HG03442 (cell line): ENCODE data around the gene ATG5.
"Not testable (repeated sequence)": the region's sequence is repeated elsewhere in the genome, so short reads cannot be mapped to it uniquely, and the experiment has no call there.

ENCODE experiments used
- ATAC-seq: cut with Tn5 transposase; IDR thresholded peaks from one replicate; pipeline ENCODE4 v1.9.1; 2021; ENCODE audit warnings: mild to moderate bottlenecking, moderate library complexity; ENCODE audit not compliant: unreplicated experiment

Gene ATG5

DNA sequence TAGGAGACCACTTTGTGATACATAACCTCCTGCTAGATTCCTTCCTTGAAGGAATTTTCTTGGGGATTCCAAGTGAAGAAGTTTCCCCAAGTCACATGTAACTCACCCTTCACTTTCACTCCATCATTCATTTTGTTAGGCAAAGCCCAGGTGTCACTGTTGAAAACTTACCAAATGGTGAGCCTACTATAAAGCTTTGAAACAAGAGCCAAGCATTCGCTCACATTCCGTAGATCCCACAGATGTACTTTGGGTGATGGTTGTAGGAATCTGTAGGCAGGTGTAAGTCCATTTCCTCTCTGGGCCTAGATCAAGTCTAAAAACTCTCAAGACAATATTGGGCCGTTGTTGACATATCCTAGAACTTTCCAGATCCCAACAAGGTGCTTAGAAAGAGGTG lies 165.4 kb downstream of the ATG5 start:
- no peak for ATAC-seq

DNA sequence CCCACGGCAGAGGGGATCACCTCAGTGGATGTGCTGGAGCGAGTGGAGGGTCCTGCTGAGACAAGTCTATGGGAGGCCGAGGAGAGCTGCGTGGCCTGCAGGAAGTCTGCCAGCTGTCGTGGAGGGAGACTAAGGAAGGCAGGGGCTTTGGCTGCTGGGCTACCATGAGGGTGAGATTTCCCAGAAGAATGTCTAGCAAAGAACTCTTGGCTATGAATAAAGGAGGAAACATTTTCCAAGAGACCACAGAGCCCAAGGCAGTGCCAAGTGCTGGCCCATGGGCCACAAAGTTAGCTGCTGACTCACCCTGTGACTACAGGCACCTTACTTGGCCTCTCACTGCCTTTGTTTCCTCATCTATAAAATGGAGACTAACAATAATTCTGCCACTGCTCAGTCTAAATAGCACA lies 166.0 kb downstream of the ATG5 start:
- no peak for ATAC-seq

DNA sequence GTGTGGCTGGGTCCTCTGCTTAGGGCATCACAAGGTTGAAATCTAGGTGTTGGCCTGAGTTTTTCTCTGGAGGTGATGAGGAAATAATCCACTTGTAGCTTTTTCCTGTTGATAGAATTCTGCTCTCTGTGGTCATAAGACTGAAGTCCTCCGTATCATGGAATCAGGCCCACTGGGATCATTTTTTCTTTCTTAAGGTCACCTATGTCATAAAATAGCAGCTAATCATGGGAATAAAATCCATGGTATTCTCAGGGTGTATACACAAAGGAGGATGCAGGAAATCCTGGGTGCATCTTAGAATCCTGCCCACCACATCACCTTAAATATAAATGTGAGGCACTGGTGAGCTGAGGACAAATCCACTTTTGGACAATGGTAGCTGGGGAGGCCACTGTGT lies 166.7 kb downstream of the ATG5 start:
- ATAC-seq: no peak

DNA sequence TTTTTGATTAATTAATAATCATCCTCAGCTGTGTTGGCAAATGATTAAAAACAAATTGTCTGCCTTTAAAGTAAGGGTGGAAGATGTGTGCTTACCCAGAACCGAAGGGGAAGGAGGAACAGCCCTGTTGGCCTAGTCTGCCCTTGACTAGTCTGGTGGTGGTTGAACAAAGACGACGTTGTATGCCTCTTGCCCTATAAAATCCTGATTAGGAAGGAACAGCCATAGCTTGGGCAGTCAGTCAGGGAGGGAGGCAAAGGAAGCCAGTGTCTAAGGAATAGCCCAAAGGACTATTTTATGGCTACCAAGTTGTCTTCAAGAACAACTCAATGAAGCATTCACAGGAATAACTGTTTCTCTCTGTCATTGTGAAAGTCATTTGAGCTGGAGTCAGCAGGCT lies 168.7 kb downstream of the ATG5 start:
- ATAC-seq: no peak

DNA sequence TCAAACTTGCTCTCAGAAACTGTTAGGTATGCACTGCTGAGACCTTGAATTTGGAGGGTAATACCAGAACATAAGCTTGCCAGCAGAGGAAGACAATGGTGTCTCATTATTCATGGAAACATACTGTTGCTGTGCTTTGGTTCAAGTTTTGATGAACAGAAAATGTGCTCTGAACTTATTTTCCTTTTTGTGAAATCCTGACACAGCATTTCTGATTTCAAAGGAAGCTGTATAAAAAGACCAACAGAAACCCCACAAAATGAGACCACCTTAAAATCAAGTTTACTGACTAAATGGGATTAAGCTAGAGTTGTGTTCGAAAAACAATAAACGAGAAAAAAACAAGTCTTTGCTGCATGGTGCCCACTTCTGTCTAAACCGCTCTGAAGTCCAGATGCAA lies 169.1 kb downstream of the ATG5 start:
- no peak for ATAC-seq

DNA sequence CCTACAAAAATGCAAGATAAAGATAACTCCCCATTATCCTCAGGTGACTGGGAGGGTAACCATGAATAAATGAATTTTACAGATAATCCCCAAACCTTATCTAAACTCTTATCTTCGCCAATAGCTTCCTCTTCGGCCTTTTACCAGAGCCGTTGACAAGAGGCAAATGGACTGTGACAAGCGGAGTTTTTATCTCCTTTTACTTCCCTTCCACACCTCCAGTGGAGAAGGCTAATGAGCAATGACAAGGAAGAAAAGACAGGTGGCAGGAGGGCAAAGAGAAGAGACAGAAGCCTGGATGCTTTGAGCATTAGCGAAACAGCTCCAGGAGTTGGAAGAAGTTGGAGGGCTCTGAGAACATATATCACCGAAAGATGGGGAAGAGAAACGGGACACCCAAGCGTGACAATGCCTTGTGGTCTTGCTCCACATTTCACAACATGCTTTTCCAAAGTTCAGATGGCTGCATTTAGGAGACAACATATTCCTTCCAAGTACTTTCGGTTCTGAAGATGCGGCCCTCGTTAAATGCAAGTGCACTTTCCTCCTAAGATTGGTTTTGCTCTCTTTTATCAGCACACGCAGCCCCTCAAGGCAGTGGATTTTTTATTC lies 170.2 kb downstream of the ATG5 start:
- no peak for ATAC-seq

DNA sequence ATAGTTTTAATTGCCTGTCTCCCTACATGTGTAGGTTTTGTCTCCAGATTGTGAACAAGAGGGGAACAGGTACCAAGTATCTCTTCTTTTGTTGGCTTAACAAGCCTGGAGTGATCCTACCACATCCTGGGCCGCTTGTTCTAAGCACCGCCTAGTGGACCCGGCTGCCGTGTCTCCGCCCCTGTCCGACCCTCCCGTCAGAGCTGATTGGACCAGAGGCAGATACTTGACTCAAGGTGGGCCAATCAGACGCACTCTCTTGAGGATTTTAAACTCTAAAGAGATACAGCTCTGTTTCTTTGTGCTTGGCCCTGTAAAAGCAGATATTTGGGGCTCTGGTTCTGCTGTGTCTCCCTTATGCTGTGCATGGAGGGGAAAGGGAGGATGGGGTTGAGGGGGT lies 171.2 kb downstream of the ATG5 start:
- no peak for ATAC-seq

DNA sequence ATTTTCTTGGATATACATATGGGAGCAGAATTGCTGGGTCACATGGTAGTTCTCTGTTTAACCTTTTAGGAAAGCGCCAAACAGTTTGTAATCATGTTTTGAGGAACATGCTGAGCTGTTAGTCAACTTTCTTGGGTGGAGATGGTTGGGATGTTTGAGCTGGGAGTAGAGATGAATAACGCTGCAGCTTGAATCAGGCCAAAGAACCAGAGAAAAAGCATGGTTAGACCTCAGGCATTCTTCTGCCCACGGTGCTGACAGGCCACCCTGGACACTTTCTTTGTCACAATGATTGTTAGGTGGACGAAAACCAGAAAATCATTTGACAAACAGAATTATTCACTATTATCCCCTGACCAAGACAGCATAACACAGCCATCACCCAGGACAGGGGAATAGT lies 172.6 kb downstream of the ATG5 start:
- no peak for ATAC-seq

DNA sequence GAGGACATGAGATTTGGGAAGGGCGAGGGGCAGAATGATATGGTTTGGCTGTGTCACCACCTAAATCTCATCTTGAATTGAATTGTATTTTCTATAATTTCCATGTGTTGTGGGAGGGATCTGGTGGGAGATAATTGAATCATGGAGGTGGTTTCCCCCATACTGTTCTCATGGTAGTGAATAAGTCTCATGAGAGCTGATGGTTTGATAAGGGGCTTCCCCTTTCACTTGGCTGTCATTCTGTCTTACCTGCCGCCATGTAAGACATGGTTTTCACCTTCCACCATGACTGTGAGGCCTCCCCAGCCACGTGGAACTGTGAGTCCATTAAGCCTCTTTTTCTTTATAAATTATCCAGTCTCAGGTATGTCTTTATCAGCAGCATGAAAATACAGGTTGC lies 173.1 kb downstream of the ATG5 start:
- ATAC-seq: not testable (repeated sequence)

DNA sequence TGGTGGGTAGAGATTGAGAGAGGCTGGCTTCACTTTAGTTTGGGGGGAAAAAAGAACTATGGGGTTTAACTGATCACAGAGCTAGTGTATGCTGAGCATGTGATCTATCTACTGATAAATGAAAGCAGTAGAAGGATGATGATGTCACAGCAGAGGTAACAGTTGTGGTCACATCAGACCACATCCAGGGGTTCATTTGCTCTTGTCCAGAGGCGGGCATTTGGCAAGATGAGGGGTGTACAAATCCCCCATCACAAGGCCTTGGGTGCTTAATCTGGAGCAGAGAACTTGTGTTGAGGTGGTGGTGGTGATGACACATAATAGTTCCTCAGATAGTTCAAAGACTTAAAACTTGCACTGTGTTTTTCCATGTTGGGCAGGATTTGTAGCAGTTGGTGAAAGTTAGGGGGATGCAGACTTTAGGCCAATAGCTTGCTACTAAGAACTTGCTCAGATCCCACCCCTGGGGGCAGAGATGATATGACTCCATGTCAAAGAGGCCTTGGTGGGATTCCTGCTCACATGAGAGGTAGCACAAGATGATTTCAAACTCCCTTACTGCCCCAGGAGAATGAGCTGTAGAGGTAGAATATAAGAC lies 176.0 kb downstream of the ATG5 start:
- no peak for ATAC-seq

DNA sequence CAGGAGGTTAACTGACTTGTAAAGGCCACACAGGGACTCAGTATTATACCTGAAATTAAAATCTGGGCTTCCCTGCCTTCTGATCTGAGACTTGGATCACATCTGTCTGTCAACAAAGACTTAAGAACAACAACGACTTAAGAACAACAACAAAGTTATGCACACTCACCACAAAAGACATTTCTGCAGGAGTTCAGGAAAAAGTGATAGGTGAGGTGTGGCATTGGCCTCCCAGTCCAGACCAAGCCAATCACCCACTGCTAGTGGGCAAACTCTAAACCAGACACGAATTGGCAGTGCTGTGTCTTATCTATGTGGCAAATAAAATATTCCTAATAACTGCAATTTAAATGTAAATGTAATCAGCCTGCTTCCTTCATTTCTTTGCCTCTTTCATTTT lies 178.1 kb downstream of the ATG5 start:
- ATAC-seq: no peak

DNA sequence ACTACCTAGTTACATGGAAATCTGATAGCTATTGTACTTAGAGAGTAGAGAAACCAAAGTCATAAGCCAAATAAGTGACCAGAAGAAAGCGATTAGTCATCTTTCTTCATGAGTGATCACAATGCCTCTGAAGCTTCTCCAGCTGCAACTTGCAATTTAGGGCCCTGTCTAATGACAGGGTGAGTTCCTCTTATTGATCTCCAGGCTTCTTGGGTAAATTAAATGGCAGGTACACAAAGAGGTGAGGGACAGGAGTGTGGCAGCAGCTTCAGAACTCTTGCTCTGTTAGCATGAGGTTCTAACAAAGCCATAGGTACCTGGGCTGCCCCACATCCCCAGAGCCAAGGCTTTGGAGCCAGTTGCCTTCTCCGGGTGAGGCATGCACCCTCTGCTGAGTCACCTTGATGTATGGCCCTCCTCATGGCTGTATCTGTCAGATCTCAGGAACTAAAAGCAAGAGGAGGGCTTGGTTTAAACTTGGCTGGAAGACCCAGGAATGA lies 178.7 kb downstream of the ATG5 start:
- ATAC-seq: peak; percentile 49

DNA sequence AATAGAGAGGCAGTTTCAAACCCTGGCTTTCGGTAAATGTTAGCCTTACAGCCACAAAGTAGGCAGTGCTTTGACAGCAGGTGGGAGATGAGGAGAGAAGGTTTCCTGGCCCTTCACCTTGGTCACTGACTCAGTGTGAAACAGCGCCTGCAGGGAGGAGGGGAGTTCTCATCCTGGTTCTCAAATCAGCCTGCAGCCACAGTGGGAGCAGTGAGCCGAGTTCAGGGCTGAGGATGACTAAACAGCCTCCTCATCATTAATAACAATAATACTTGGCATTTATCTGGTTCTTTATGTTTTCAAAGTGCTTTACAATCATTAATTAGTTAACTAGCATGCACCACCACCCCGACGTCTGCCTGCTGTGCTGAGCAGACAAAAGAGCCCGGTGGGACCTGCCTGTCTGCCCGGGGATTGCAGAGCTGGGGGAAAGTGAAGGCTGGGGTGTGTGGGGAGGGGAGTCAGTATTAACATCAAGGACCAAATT lies 179.8 kb downstream of the ATG5 start:
- ATAC-seq: peak; percentile 22

DNA sequence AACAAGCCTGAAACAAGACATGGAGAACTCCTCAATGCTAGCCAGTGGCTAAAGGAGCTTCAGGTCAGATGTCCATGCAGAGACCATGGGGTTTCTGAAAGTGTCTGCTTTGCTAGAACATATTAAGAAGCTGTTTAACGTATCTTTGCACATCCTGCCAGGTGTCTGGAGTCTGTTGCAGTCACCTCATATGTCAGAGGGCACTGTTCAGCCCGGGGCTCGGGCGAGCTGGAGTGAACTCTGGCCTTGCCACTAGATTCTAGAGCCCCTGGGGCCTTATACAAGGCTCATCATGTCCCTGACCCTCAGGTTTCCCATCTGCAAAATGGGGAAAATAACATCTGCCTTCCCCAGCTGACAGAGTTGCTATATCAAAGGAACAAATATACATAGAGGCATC lies 180.4 kb downstream of the ATG5 start:
- ATAC-seq: no peak

DNA sequence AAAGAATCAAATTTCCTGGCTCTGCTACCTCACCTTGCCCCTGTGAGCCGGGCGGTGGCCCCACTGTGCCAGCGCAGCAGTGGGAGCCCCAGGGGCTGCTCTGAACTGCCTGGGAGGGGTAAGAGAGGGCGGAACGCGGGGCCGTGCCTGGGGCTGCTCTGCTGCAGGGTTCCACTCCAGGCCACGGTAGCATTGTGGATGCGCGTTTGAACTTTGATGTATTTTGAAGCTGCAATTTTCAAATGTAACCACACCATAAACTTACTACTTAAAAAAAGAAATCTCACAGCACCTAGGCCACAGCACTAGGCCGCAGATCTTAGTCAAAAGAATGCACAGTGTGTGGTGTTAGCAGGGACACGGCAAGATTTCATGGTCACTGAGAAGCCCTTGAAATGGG lies 181.9 kb downstream of the ATG5 start:
- ATAC-seq: no peak

DNA sequence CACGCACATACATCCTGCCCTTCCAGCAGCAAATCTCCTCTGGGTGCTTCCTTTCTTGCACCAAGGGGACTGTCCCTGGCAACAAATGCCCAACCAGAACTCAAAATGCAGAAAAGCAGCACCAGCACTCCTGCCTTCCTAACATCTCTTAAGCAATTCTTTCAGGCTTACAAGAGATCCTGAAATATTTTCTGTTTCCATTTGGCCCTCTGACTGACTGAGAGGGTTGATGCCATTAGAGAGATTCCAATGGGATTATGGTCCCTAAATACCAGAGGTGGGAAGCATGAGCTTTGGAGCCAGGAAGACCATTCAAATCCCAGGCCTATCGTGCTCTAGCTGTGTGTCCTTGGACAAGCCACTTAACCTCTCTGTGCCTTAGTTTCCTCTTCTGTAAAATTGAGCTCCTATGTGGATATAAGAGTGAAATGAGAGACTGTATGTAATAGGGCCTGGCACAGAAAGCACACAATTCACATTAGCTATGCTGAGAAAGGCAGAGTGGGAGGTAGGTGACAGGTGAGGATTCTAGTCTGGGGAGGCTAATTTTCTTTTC lies 182.6 kb downstream of the ATG5 start:
- no peak for ATAC-seq

DNA sequence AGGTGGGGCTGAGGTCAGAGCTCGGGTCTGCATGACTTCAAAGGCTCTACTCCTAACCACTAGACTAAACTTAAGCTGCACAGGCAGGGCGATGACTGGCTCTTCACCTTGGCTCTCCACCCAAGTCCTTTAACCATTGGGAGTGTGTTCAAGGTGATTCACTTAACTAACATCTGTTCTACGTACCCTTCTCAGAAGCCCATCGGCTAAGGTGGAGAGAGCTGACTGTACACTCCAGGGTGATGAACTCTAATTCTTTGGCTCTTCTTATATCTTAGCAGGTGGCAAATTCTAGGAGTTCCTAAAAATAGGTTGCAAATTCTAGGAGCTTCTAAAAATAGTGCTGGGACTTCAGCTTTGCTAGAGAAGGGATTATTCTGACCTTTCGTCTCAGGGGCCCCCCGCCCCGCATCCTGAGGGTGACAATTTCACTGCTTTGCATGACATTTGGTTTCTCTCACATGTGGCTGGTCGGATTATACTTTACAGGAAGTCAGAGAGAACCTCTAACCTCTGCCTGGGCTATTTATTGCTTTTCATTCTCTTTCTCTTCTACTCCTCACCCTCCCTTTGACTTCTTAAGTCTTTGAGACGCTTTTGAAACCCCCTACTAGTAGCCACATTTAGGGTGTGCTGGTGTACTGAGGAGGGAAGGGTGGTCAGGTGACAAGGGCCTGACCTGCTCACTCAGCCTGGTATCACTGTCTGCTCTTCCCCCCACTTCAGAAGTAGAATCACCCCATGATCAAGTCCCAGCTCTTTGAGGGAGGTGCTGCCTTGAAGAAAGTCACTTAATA lies 183.9 kb downstream of the ATG5 start:
- peak; percentile 78 for ATAC-seq

DNA sequence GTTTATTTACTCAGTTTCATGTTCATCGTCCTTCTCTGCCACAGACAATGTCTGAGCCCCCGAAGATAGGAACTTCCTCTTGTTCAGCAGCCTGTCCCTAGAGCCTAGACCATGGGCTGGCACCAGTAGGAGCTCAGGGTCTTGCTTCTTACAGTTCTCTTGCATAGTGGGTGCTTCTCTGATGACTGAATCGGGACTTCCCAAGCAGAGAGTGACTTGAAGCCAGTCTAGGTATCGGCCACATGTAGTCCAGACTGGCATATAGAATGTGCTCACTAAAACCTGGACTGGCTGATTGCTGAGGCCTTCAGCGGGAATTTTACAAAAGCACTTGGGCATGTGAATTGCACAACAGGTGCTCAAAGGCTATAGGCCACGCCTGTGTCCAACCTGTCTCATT lies 187.4 kb downstream of the ATG5 start:
- no peak for ATAC-seq

DNA sequence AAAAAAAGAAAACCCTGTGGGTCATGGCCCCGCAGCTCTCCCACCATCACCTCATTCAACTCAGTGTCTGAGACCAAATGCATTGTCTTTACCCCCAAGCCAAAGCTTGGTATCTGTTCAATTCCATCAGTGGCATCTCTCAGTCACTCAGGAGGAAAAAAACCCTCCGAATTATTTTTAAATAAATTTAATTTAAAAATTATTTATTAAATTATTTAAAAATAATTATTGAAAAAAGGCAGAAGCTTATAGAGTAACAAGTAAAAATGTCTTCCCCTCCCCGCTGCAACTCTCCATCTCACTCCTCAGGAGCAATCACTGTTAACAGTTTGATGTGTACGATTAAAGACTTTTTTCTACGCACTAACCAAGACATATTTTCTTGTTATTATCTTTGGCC lies 188.7 kb downstream of the ATG5 start:
- no peak for ATAC-seq

DNA sequence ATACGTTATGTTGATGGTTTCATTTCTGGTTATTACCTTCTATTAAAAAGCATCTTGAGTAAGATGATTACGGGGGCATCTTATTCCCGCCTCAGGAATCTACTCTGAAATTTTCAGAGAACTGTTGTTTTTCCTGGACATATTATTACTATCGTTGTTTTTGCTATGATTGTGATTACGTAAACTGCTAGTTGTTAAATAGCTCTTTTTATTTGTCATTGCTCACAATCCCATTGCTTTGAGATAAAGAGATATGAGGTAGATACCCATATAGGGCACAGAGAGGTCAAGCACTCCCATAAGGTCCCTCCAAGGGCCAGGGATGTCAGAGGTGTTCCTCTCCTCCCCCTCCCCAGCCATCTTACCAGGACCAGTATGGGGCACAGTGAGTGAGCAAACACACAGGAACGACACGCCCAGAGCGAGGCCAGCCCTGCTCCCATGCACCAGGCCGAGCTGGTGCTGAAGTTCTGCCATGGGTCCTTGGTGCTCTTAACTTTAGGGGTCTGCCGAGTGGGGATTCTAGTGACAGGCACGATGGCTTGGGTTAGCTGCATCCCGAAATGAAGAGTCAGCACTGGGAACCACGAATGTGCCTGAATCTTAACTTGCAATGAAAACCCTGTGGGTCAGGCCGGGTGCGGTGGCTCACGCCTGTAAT lies 189.5 kb downstream of the ATG5 start:
- no peak for ATAC-seq
